ENCODE measurements around the gene TSEN15.
"Not testable (repeated sequence)": the region's sequence is repeated elsewhere in the genome, so short reads cannot be mapped to it uniquely, and the experiment has no call there.

DNA sequence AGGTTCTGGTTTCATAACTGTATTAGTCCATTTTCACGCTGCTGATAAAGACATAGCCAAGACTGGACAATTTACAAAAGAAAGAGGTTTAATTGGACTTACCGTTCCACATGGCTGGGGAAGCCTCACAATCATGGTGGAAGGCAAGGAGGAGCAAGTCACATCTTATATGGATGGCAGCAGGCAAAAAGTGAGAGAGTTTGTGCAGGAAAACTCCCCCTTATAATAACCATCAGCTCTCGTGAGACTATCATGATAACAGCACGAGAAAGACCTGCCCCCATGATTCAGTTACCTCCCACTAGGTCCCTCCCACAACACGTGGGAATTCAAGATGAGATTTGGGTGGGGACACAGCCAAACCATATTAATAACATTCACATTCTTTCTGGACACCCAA, 45.0 kb downstream of the TSEN15 start:
- not testable (repeated sequence) for TF ChIP-seq POLR2A (IDR thresholded peaks at IDR 0.05)
- TF ChIP-seq, protein P1, sequence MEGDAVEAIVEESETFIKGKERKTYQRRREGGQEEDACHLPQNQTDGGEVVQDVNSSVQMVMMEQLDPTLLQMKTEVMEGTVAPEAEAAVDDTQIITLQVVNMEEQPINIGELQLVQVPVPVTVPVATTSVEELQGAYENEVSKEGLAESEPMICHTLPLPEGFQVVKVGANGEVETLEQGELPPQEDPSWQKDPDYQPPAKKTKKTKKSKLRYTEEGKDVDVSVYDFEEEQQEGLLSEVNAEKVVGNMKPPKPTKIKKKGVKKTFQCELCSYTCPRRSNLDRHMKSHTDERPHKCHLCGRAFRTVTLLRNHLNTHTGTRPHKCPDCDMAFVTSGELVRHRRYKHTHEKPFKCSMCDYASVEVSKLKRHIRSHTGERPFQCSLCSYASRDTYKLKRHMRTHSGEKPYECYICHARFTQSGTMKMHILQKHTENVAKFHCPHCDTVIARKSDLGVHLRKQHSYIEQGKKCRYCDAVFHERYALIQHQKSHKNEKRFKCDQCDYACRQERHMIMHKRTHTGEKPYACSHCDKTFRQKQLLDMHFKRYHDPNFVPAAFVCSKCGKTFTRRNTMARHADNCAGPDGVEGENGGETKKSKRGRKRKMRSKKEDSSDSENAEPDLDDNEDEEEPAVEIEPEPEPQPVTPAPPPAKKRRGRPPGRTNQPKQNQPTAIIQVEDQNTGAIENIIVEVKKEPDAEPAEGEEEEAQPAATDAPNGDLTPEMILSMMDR (IDR thresholded peaks at IDR 0.05), result not testable (repeated sequence)

Measured in body of pancreas (tissue), 4 donors.